ENCODE measurements around the gene SLC39A7.

Gene SLC39A7

GRCh38 chr6:33211666-33212422, 11.2 kb downstream of the SLC39A7 start:
- TF ChIP-seq CTCF (IDR thresholded peaks at IDR 0.05): no peak

- no peak for TF ChIP-seq CTCF (IDR thresholded peaks at IDR 0.05)
These were observed 12.1 kb downstream of the SLC39A7 start for GRCh38 chr6:33212857-33213165.

DNA sequence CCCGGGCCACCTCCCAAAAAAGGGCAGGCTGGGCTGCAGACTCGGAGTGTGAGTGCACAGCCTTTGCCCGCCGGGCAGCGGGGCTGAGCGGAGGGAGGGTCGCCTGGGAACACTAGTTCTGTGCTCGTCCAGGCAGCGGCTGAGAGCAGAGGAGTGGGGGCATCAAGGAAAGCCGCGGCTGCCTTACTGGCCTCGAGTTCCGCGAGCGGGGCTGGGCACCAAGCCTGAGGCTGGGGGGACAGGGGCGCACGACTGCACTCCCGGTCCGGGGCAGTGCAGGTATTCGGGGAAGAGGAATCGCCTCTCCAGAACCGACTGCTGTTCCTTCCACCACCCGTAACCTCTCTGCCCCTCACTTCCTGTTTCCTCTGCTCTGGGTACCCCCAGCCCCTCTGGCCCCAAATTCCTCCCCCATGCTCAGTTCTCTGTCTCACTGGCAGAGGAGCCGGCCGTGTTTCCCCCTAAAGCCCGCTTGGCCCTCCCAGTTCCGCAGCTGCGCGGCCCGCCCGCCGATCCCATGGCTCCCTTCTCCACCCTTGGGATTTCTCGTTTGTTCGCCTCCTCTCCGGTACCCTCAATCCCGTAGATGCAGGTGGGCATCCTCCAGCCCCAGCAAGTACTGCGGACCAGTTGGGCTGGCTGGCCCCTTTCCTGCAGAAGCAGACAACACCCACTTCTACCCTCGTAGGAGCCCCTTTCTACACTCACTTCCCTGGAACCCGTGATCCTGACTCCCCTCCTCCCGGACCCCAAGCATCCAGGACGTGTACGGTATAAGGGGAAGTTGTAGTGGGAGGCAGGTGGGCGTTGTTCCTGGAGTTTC, 12.7 kb downstream of the SLC39A7 start:
- no peak for TF ChIP-seq CTCF (IDR thresholded peaks at IDR 0.05)

GRCh38 chr6:33213989-33214335, 13.3 kb downstream of the SLC39A7 start:
- TF ChIP-seq CTCF (IDR thresholded peaks at IDR 0.05): no peak

DNA sequence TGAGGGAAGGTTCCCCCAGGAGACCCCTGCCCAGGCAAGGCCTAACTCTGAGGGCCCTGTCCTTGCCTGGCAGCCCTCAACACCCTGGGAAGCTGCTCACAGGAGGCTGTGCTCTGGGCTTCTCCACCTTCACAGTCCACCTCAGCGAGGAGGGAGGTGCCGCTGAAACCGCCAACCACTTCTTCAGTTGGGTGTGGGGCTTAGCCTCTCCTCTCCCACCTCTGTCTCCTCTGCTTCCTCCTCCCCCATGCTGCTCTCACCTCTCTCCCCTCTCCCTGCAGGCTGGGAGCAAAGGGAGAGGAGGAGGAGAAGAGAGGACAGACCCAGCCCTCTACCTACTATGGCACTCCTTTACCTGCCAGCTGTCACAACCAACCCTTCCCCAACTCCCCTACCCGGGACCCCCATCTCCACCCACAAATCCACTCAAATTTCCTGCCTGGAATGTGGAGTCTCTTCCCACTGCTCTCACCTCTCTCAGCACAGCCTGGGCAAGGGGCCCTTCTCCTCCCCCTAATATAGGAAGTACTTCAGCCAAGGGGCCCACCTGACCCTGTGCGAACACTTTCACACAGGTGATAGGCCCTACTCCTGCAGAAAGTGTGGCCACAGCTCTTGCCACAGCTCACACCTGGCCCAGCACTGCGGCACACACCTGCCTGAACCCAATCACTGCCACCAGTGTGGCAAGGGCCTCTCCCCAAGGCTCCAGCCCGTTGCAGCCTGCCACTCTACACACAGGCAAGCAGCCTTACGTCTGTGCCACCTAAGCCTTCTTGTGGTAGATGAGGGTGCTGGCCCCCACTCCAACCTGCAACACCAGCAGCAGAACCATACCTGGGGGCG, 14.8 kb downstream of the SLC39A7 start:
- no peak for TF ChIP-seq CTCF (IDR thresholded peaks at IDR 0.05)

- TF ChIP-seq CTCF (IDR thresholded peaks at IDR 0.05): no peak
These were observed 15.5 kb downstream of the SLC39A7 start for GRCh38 chr6:33216117-33216649.

- no peak for TF ChIP-seq CTCF (IDR thresholded peaks at IDR 0.05)
These were observed 16.6 kb downstream of the SLC39A7 start for GRCh38 chr6:33217246-33217645.
